ENCODE measurements around the gene PLET1. TPM values are rescaled to one million over a fixed set of nuclear protein-coding genes. Genes with fewer than 3 reads are reported as not detected.

Gene PLET1
- total RNA-seq, 1 experiment from 2014 or later, result not detected

- ChIA-PET CTCF (no interaction called here), POLR2A (no interaction called here), RAD21 (ENCODE audit: low non-redundant PET in 1 of 2, low total read pairs in 2 of 2, uncharacterized antibody in 2 of 2, unreplicated experiment in 2 of 2) (no interaction called here)
- no TSS peak for BruUV-seq (replicated peaks)
- Histone ChIP-seq H3K4me3 (replicated peaks in 1 of 2; ENCODE audit: low read depth in 1 of 2, low read length in 2 of 2) (no peak overlapping the region), H3K9me3 (ENCODE audit: control insufficient read depth in 1 of 2, insufficient read depth in 1 of 2, low read depth in 1 of 2, low read length in 2 of 2) (0 out of 4 replicates have a peak, but pooled peaks cover 0 to 3% of the 10 kb centered on the region in 2 experiments), H3K4me1 (ENCODE audit: control insufficient read depth in 1 of 2, insufficient read depth in 2 of 2, low read length in 2 of 2) (no peaks in the 10 kb centered on the region), H3K27me3 (ENCODE audit: insufficient read depth, low read length) (no peaks in the 10 kb centered on the region), H3K9me2 (ENCODE audit: insufficient read depth) (no peaks in the 10 kb centered on the region), H3K9ac (ENCODE audit: low read length) (no peak overlapping the region), H3K4me2 (ENCODE audit: low read length) (no peak overlapping the region), H3K79me2 (ENCODE audit: insufficient read depth, low read length) (no peaks in the 10 kb centered on the region), H2AFZ (ENCODE audit: low read depth, low read length, poor library complexity, severe bottlenecking) (no peak overlapping the region), H3K27ac (ENCODE audit: low read depth, low read length) (no peak overlapping the region), H3K36me3 (ENCODE audit: control insufficient read depth in 1 of 2, insufficient read depth in 2 of 2, low read length in 2 of 2) (no peaks in the 10 kb centered on the region), H4K20me1 (ENCODE audit: insufficient read depth) (no peaks in the 10 kb centered on the region)
- TF ChIP-seq EGR1 (IDR thresholded peaks at IDR 0.05; ENCODE audit: low read depth), result no peak
- TF ChIP-seq POLR2AphosphoS5 (IDR thresholded peaks at IDR 0.05; ENCODE audit: low read depth, low read length), result no peak
- no peak for TF ChIP-seq ELF1 (IDR thresholded peaks at IDR 0.05; ENCODE audit: borderline replicate concordance, low read depth)
- TF ChIP-seq YY1 (IDR thresholded peaks at IDR 0.05; ENCODE audit: extremely low read depth, insufficient replicate concordance, low read depth, low read length), result no peak
- no peak for TF ChIP-seq SRF (IDR thresholded peaks at IDR 0.05; ENCODE audit: low read depth)
- TF ChIP-seq POLR2A (IDR thresholded peaks at IDR 0.05; ENCODE audit: borderline replicate concordance, extremely low read depth, insufficient read depth, insufficient read length), result no peak
- TF ChIP-seq TCF7L2 (IDR thresholded peaks at IDR 0.05; ENCODE audit: borderline replicate concordance, extremely low read depth, insufficient read depth, insufficient read length), result no peak
- no peak for TF ChIP-seq ZBTB33 (IDR thresholded peaks at IDR 0.05; ENCODE audit: extremely low read depth, insufficient replicate concordance, low read length)
- no peak for ATAC-seq
- DNase-seq (ENCODE audit: low read depth, low spot score), result no peak
- intact Hi-C loops (cut with micrococcal nuclease), result no loop called here
These were observed 49.8 kb upstream of the PLET1 start for GRCh38 chr11:112310419-112310818.

- Histone ChIP-seq H3K27ac (ENCODE audit: low read depth, low read length) (no peak overlapping the region), H3K4me3 (replicated peaks in 1 of 2; ENCODE audit: low read depth in 1 of 2, low read length in 2 of 2) (no peak overlapping the region), H3K36me3 (ENCODE audit: control insufficient read depth in 1 of 2, insufficient read depth in 2 of 2, low read length in 2 of 2) (no peaks in the 10 kb centered on the region), H2AFZ (ENCODE audit: low read depth, low read length, poor library complexity, severe bottlenecking) (no peak overlapping the region), H3K4me1 (ENCODE audit: control insufficient read depth in 1 of 2, insufficient read depth in 2 of 2, low read length in 2 of 2) (no peaks in the 10 kb centered on the region), H3K79me2 (ENCODE audit: insufficient read depth, low read length) (no peaks in the 10 kb centered on the region), H4K20me1 (ENCODE audit: insufficient read depth) (no peaks in the 10 kb centered on the region), H3K9ac (ENCODE audit: low read length) (no peak overlapping the region), H3K9me3 (ENCODE audit: control insufficient read depth in 1 of 2, insufficient read depth in 1 of 2, low read depth in 1 of 2, low read length in 2 of 2) (0 out of 4 replicates have a peak, but pooled peaks cover 0 to 3% of the 10 kb centered on the region in 2 experiments), H3K27me3 (ENCODE audit: insufficient read depth, low read length) (no peaks in the 10 kb centered on the region), H3K9me2 (ENCODE audit: insufficient read depth) (no peaks in the 10 kb centered on the region), H3K4me2 (ENCODE audit: low read length) (no peak overlapping the region)
- CTCF ChIA-PET, result no interaction called here
- no peak for TF ChIP-seq EZH2phosphoT487 (IDR thresholded peaks at IDR 0.05; ENCODE audit: borderline replicate concordance)
- TF ChIP-seq CEBPB (IDR thresholded peaks at IDR 0.05; ENCODE audit: low read depth), result no peak
- TF ChIP-seq SRF (IDR thresholded peaks at IDR 0.05; ENCODE audit: low read depth), result no peak
- TF ChIP-seq ZNF274 (IDR thresholded peaks at IDR 0.05; ENCODE audit: low read depth, low read length), result no peak
- TF ChIP-seq CBX3 (IDR thresholded peaks at IDR 0.05; ENCODE audit: low read depth), result no peak
- no peak for TF ChIP-seq REST (IDR thresholded peaks at IDR 0.05; ENCODE audit: low read depth)
- TF ChIP-seq EGR1 (IDR thresholded peaks at IDR 0.05; ENCODE audit: low read depth), result no peak
- TF ChIP-seq POLR2A (IDR thresholded peaks at IDR 0.05; ENCODE audit: borderline replicate concordance, extremely low read depth, insufficient read depth, insufficient read length), result no peak
- TF ChIP-seq MAX (IDR thresholded peaks at IDR 0.05), result no peak
- no peak for TF ChIP-seq FOSL1 (IDR thresholded peaks at IDR 0.05; ENCODE audit: low read depth)
- TF ChIP-seq TCF7L2 (IDR thresholded peaks at IDR 0.05; ENCODE audit: borderline replicate concordance, extremely low read depth, insufficient read depth, insufficient read length), result no peak
- TF ChIP-seq SP1 (IDR thresholded peaks at IDR 0.05; ENCODE audit: low read depth), result no peak
- BruUV-seq (replicated peaks), result no TSS peak
- DNase-seq (ENCODE audit: low read depth, low spot score) (no peak), ATAC-seq (no peak)
- RAD21 ChIA-PET (ENCODE audit: low non-redundant PET in 1 of 2, low total read pairs in 2 of 2, uncharacterized antibody in 2 of 2, unreplicated experiment in 2 of 2), result no interaction called here
- POLR2A ChIA-PET, result no interaction called here
- intact Hi-C loops (cut with micrococcal nuclease), result no loop called here
These were observed 48.0 kb upstream of the PLET1 start for GRCh38 chr11:112308651-112309050.

All from HCT116 (cell line).